HL-60 (cell line): Measurements from ENCODE around the gene HSD17B12.

ENCODE experiments used
- DNase-seq, 2 experiments: peaks; one replicate each; pipeline ENCODE4 v3.0.0-alpha.2; 2010 to 2020; ENCODE audit warnings: low read depth in 1 of 2, low spot score in 1 of 2
- H3K27ac ChIP-seq: fragments of 250-450 bp; sonication (Bioruptor Pico); replicated peaks from 2 replicates; pipeline ENCODE4 v1.5.1; 2020; ENCODE audit warnings: mild to moderate bottlenecking, moderate library complexity
- H3K27me3 ChIP-seq: fragments of 250-450 bp; sonication (Bioruptor Pico); 2 replicates; pipeline ENCODE4 v1.5.1; 2021; ENCODE audit warnings: mild to moderate bottlenecking, moderate library complexity; ENCODE audit not compliant: insufficient read depth, poor library complexity, severe bottlenecking
- H3K4me3 ChIP-seq: replicated peaks from 2 replicates; pipeline ENCODE4 v1.5.1; 2011; ENCODE audit warnings: mild to moderate bottlenecking, control low read depth, low read length; ENCODE audit not compliant: insufficient read depth
- CTCF ChIP-seq: IDR thresholded peaks from one replicate; pipeline ENCODE4 v1.5.1; 2011; ENCODE audit warnings: low read length, control low read depth, inconsistent platforms; ENCODE audit not compliant: insufficient read depth
- GABPA ChIP-seq: IDR thresholded peaks from 2 replicates; pipeline ENCODE4 v1.6.1; 2012; ENCODE audit warnings: low read depth
- POLR2AphosphoS5 ChIP-seq: IDR thresholded peaks from 2 replicates; pipeline ENCODE4 v1.6.1; 2012; ENCODE audit warnings: low read depth
- REST ChIP-seq: IDR thresholded peaks from 2 replicates; pipeline ENCODE4 v1.6.1; 2012; ENCODE audit warnings: low read depth; ENCODE audit not compliant: insufficient replicate concordance
- SPI1 ChIP-seq: IDR thresholded peaks from 2 replicates; pipeline ENCODE4 v1.6.1; 2012; ENCODE audit warnings: low read depth, mild to moderate bottlenecking, borderline replicate concordance

HSD17B12 gene

DNA sequence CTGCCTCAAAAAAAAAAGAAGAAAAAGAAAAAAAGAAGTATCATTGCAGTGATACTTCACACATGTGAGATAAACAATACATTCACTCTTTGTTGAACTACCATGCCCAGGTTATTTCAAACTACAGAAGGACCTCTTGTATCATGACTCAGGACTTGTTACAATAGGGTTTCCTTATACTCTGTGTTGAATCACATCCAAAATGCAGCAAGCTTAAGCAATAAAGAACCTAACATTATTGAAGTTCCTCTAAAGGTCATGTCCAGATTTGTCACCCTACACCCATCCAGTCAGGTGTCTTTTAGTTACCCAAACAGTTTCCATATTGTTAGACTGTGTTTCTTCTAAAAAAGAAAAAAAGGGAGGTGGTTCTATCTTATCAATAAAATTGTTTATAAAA lies 173.2 kb downstream of the HSD17B12 start:
- DNase-seq = no peak

GRCh38 chr11:43856993-43857392 lies 176.5 kb downstream of the HSD17B12 start:
- TF ChIP-seq CTCF (no peak), SPI1 (no peak), GABPA (no peak), POLR2AphosphoS5 (no peak), REST (no peak)
- H3K27ac ChIP-seq = no peak overlapping the region
- DNase-seq = no peak
- no peaks in the 10 kb centered on the region for H3K27me3 ChIP-seq
- H3K4me3 ChIP-seq = no peak overlapping the region

More for the DNA sequence above, 173.2 kb downstream of the HSD17B12 start:
- Histone ChIP-seq H3K4me3 (no peak overlapping the region), H3K27ac (no peak overlapping the region), H3K27me3 (no peaks in the 10 kb centered on the region)
- TF ChIP-seq POLR2AphosphoS5 (no peak), REST (no peak), CTCF (no peak), SPI1 (no peak), GABPA (no peak)

GRCh38 chr11:43861141-43861540 lies 180.6 kb downstream of the HSD17B12 start:
- TF ChIP-seq SPI1 = no peak
- TF ChIP-seq GABPA = no peak
- no peak for TF ChIP-seq REST
- no peak for TF ChIP-seq CTCF
- no peak for TF ChIP-seq POLR2AphosphoS5
- no peak overlapping the region for H3K27ac ChIP-seq
- DNase-seq = no peak
- H3K4me3 ChIP-seq = no peak overlapping the region
- H3K27me3 ChIP-seq = no peaks in the 10 kb centered on the region
